Measurements from ENCODE around the gene EFNB3. TPM values are rescaled to one million over a fixed set of nuclear protein-coding genes. Genes with fewer than 3 reads are reported as not detected.
A peak's percentile ranks its signal among the peaks of the same experiment; 100 is the strongest.

Gene EFNB3
- total and polyA plus RNA-seq, 10 of the 15 experiments (the other 5 are each of a cell fraction or from before 2014, with no cell fraction given): 0.01 to 0.13 (median 0.04) TPM; not detected in 5

GRCh38 chr17:7685533-7686221 is 19.3 kb upstream of the EFNB3 start:
- intact Hi-C loops (cut with micrococcal nuclease; ENCODE audit: unreplicated experiment): loop anchor here (5.0 to 10.0 kb wide), 5 partner anchors 73 to 381 kb away; partner anchors contain the start of genes CYB5D1, EIF5A, FXR2 and NAA38
- RAD21 ChIA-PET (ENCODE audit: unreplicated experiment): interaction anchor here (0.6 to 4.0 kb wide), 7 partner anchors 51 to 330 kb away, joined by 3 to 43 read pairs (median 21); partner anchors contain the start of genes MPDU1, SAT2 and SENP3
- H4K20me1 ChIP-seq (ENCODE audit: control insufficient read depth, insufficient read depth): no peaks in the 10 kb centered on the region
- POLR2A ChIA-PET: interaction anchor here (0.6 to 4.3 kb wide), 20 partner anchors 21 to 1246 kb away, joined by 3 to 35 read pairs (median 6); partner anchors contain the start of genes ACAP1, CYB5D1, FXR2 and MPDU1
- H3K4me1 ChIP-seq (ENCODE audit: control insufficient read depth, insufficient read depth, low read length): peaks cover 12% of the 10 kb centered on the region
- CTCF ChIA-PET: interaction anchor here (0.6 to 6.4 kb wide), 13 partner anchors 13 to 331 kb away, joined by 3 to 128 read pairs (median 10); partner anchors contain the start of genes FXR2, MPDU1, SAT2 and SHBG
- H3K4me3 ChIP-seq: peak overlapping the region; percentile 92
- peak; percentile 75 for ATAC-seq
- no peaks in the 10 kb centered on the region for H3K27me3 ChIP-seq (replicated peaks in 1 of 2; ENCODE audit: control insufficient read depth in 2 of 2, insufficient read depth in 2 of 2, low read length in 1 of 2)
- no TSS peak for BruUV-seq (replicated peaks)
- no peaks in the 10 kb centered on the region for H3K9me3 ChIP-seq (replicated peaks; ENCODE audit: control insufficient read depth, insufficient read depth, low read length)
- peaks cover 0 to 9% of the 10 kb centered on the region in 2 experiments; a peak in 1 of 4 replicates for H3K36me3 ChIP-seq (ENCODE audit: control insufficient read depth in 2 of 2, insufficient read depth in 2 of 2, low read length in 1 of 2)
- SMC1A ChIA-PET (ENCODE audit: uncharacterized antibody, unreplicated experiment): interaction anchor here (0.7 to 5.1 kb wide), 8 partner anchors 53 to 615 kb away, joined by 3 to 42 read pairs (median 4); partner anchors contain the start of genes MPDU1 and SENP3
- H3K9ac ChIP-seq (ENCODE audit: control insufficient read depth, insufficient read depth, low read length): peak overlapping the region; percentile 100
- H3K79me2 ChIP-seq (ENCODE audit: control insufficient read depth, insufficient read depth, low read length): peaks cover 62% of the 10 kb centered on the region
- DNase-seq (ENCODE audit: low read depth, low spot score): no peak
- WGBS (ENCODE audit: insufficient coverage, insufficient replicate concordance, low lambda C conversion rate, missing lambda C conversion rate): 2% methylated on average over 44 of the region's 44 CpGs
- peak overlapping the region; percentile 30 for H3K4me2 ChIP-seq (ENCODE audit: control insufficient read depth, insufficient read depth)
- H2AFZ ChIP-seq (ENCODE audit: control insufficient read depth, low read depth, low read length): peak overlapping the region; percentile 59
- in situ Hi-C loops (cut with MboI): no loop called here
- peak overlapping the region; percentile 100 for H3K27ac ChIP-seq (ENCODE audit: control insufficient read depth, insufficient read depth)
- FAIRE-seq: peak; percentile 81
- TF ChIP-seq ZNF274 (IDR thresholded peaks at IDR 0.05; ENCODE audit: insufficient read depth, insufficient read length) (no peak), MEF2B (IDR thresholded peaks at IDR 0.05; ENCODE audit: partially characterized antibody, poor library complexity, severe bottlenecking) (peak; percentile 70), LARP7 (IDR thresholded peaks at IDR 0.05) (peak; percentile 42; the same call in 1 of the 2 replicates), RAD51 (IDR thresholded peaks at IDR 0.05) (no peak), CREB1 (IDR thresholded peaks at IDR 0.05; ENCODE audit: low read depth) (peak; percentile 55), MYC (IDR thresholded peaks at IDR 0.05; ENCODE audit: insufficient read depth, insufficient read length, insufficient replicate concordance, low read length, severe bottlenecking) (no peak), MXI1 (IDR thresholded peaks at IDR 0.05; ENCODE audit: low read depth, low read length) (peak; percentile 90), SPI1 (IDR thresholded peaks at IDR 0.05; ENCODE audit: borderline replicate concordance, insufficient read depth, low read depth, low read length) (0 out of 2 replicates have a peak, but pooled peaks have one; percentile 10), HDGF (IDR thresholded peaks at IDR 0.05) (no peak; the same call in 1 of the 2 replicates), TCF12 (IDR thresholded peaks at IDR 0.05; ENCODE audit: low read depth, low read length) (0 out of 2 replicates have a peak, but pooled peaks have one; percentile 26), CBX3 (IDR thresholded peaks at IDR 0.05; ENCODE audit: borderline replicate concordance, low read depth) (no peak), HDAC2 (IDR thresholded peaks at IDR 0.05) (no peak), FOXM1 (IDR thresholded peaks at IDR 0.05; ENCODE audit: low read depth, low read length) (0 out of 2 replicates have a peak, but pooled peaks have one; percentile 14), GATAD2B (conservative IDR thresholded peaks at IDR 0.05; ENCODE audit: low read depth) (peak; percentile 45; the same call in 1 of the 2 replicates), KAT2A (conservative IDR thresholded peaks at IDR 0.05; ENCODE audit: control insufficient read depth, low read depth, low read length) (no peak), SMAD5 (IDR thresholded peaks at IDR 0.05; ENCODE audit: low read depth) (peak; percentile 43; the same call in 1 of the 2 replicates)
- TF ChIP-seq, protein P1, sequence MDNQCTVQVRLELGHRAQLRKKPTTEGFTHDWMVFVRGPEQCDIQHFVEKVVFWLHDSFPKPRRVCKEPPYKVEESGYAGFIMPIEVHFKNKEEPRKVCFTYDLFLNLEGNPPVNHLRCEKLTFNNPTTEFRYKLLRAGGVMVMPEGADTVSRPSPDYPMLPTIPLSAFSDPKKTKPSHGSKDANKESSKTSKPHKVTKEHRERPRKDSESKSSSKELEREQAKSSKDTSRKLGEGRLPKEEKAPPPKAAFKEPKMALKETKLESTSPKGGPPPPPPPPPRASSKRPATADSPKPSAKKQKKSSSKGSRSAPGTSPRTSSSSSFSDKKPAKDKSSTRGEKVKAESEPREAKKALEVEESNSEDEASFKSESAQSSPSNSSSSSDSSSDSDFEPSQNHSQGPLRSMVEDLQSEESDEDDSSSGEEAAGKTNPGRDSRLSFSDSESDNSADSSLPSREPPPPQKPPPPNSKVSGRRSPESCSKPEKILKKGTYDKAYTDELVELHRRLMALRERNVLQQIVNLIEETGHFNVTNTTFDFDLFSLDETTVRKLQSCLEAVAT (IDR thresholded peaks at IDR 0.05): peak; percentile 92
- TF ChIP-seq, protein P2, sequence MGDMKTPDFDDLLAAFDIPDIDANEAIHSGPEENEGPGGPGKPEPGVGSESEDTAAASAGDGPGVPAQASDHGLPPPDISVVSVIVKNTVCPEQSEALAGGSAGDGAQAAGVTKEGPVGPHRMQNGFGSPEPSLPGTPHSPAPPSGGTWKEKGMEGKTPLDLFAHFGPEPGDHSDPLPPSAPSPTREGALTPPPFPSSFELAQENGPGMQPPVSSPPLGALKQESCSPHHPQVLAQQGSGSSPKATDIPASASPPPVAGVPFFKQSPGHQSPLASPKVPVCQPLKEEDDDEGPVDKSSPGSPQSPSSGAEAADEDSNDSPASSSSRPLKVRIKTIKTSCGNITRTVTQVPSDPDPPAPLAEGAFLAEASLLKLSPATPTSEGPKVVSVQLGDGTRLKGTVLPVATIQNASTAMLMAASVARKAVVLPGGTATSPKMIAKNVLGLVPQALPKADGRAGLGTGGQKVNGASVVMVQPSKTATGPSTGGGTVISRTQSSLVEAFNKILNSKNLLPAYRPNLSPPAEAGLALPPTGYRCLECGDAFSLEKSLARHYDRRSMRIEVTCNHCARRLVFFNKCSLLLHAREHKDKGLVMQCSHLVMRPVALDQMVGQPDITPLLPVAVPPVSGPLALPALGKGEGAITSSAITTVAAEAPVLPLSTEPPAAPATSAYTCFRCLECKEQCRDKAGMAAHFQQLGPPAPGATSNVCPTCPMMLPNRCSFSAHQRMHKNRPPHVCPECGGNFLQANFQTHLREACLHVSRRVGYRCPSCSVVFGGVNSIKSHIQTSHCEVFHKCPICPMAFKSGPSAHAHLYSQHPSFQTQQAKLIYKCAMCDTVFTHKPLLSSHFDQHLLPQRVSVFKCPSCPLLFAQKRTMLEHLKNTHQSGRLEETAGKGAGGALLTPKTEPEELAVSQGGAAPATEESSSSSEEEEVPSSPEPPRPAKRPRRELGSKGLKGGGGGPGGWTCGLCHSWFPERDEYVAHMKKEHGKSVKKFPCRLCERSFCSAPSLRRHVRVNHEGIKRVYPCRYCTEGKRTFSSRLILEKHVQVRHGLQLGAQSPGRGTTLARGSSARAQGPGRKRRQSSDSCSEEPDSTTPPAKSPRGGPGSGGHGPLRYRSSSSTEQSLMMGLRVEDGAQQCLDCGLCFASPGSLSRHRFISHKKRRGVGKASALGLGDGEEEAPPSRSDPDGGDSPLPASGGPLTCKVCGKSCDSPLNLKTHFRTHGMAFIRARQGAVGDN (IDR thresholded peaks at IDR 0.05): peak; percentile 63; the same call in 1 of the 2 replicates
